Smooth muscle cell (in vitro differentiated cells): ENCODE data around the gene RNF31. TPM values are rescaled to one million over a fixed set of nuclear protein-coding genes. Genes with fewer than 3 reads are reported as not detected.

ENCODE experiments used
- DNase-seq: peaks from one replicate; lab custom pipeline; 2025; ENCODE audit not compliant: unreplicated experiment; lab: John Stamatoyannopoulos, UW
- H2AFZ ChIP-seq: fragments of 200-600 bp; sonication (generic); 2 replicates; pipeline ENCODE4 v1.6.0; 2016; ENCODE audit warnings: antibody characterized with exemption, low read depth, mild to moderate bottlenecking
- H3F3A ChIP-seq: fragments of 200-600 bp; sonication (generic); 2 replicates; pipeline ENCODE4 v1.6.0; 2017; ENCODE audit warnings: antibody characterized with exemption, low read depth
- H3K27ac ChIP-seq: fragments of 200-600 bp; sonication (generic); 2 replicates; pipeline ENCODE4 v1.5.1; 2016; ENCODE audit warnings: low read depth, mild to moderate bottlenecking
- H3K27me3 ChIP-seq: fragments of 200-600 bp; sonication (generic); 2 replicates; pipeline ENCODE4 v1.6.1; 2016; ENCODE audit warnings: low read depth, mild to moderate bottlenecking
- H3K36me3 ChIP-seq: fragments of 200-600 bp; sonication (generic); 2 replicates; pipeline ENCODE4 v1.5.1; 2016; ENCODE audit warnings: low read depth
- H3K4me1 ChIP-seq: fragments of 200-600 bp; sonication (generic); 2 replicates; pipeline ENCODE4 v1.5.1; 2016; ENCODE audit warnings: low read depth
- H3K4me2 ChIP-seq: fragments of 200-600 bp; sonication (generic); 2 replicates; pipeline ENCODE4 v1.6.0; 2016; ENCODE audit warnings: mild to moderate bottlenecking
- H3K4me3 ChIP-seq: fragments of 200-600 bp; sonication (generic); 2 replicates; pipeline ENCODE4 v1.5.1; 2016; ENCODE audit warnings: mild to moderate bottlenecking
- H3K79me2 ChIP-seq: fragments of 200-600 bp; sonication (generic); 2 replicates; pipeline ENCODE4 v1.6.0; 2016; ENCODE audit warnings: low read depth, mild to moderate bottlenecking
- H3K9ac ChIP-seq: fragments of 200-600 bp; sonication (generic); 2 replicates; pipeline ENCODE4 v1.6.0; 2016; ENCODE audit warnings: low read depth
- H3K9me3 ChIP-seq: fragments of 200-600 bp; sonication (generic); replicated peaks from 2 replicates; pipeline ENCODE4 v1.5.1; 2016; ENCODE audit warnings: low read depth
- H4K20me1 ChIP-seq: fragments of 200-600 bp; sonication (generic); 2 replicates; pipeline ENCODE4 v1.6.0; 2016; ENCODE audit warnings: low read depth
- WGBS: methylation state at CpG from one replicate; pipeline ENCODE4 v1.1.7; 2016; ENCODE audit warnings: low lambda C conversion rate; 5-methylcytosine and 5-hydroxymethylcytosine counted together
- polyA plus RNA-seq: library from polyadenylated mRNA; unstranded; fragments of >200 nt; fragmentation: Nextera tagmentation; extraction: Ambion mirVana; gene quantifications from 2 replicates; pipeline ENCODE4 v1.2.1, GENCODE V29; 2016
- total RNA-seq: library from RNA; depleted of rRNA; stranded (reverse); fragments of >200 nt; gene quantifications from 2 replicates; pipeline ENCODE4 v1.2.3, GENCODE V29; 2014
- TF ChIP-seq, protein P1 (sequence below): fragments of 200-600 bp; sonication (generic); IDR thresholded peaks from 2 replicates; pipeline ENCODE4 v1.5.1; 2017; ENCODE audit warnings: borderline replicate concordance, mild to moderate bottlenecking, antibody characterized with exemption; ENCODE audit not compliant: insufficient read depth, poor library complexity, severe bottlenecking

RNF31 gene
- total and polyA plus RNA-seq, 2 experiments from 2014 or later: 25.4 to 74.8 TPM

DNA sequence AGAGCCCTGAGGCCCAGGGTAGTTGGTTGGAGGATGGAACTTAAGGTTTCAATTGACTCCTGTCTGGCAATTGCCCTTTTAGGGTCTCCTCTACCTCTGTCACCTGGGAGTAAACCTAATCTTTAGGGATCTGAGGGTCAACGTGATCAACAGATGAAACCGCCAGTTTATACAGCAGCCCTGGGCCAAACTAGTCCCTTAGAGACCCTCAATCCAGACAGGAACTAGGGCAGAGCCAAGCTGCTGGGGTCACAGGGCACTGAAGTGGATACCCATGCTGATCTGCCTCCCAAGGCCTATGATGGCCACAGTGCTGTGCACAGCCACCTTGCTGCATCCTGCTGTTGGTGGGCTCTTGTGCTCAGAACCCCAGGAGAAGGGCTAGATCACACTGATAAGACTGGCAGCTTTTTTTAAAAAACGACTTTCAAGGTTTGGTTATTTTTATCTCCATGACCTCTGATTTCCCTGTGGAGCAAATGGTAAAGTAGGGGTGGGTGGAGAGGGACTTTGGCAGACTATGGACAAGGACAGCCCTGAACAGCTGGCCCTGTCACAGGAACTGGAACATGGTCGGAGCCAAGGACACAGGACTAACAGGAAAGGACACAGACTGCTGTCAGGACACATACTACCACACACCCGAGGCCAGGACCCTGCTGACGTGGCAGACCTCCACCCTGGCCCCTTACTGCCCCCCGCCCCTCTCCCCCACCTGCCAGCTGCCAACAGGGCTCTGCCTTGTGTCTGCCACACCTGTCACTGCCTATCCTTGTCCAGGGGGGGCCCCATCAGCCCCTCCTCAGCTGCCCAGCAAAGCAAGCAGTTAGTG is 16.4 kb upstream of the RNF31 start:
- Histone ChIP-seq H3K4me3 (no peak overlapping the region), H3F3A (no peaks in the 10 kb centered on the region), H3K79me2 (no peaks in the 10 kb centered on the region), H4K20me1 (no peaks in the 10 kb centered on the region), H3K4me2 (no peak overlapping the region), H3K36me3 (no peaks in the 10 kb centered on the region), H2AFZ (no peak overlapping the region), H3K27ac (no peak overlapping the region), H3K4me1 (peaks cover 4% of the 10 kb centered on the region), H3K9me3 (no peaks in the 10 kb centered on the region), H3K9ac (no peak overlapping the region), H3K27me3 (no peaks in the 10 kb centered on the region)
- TF ChIP-seq, protein P1, sequence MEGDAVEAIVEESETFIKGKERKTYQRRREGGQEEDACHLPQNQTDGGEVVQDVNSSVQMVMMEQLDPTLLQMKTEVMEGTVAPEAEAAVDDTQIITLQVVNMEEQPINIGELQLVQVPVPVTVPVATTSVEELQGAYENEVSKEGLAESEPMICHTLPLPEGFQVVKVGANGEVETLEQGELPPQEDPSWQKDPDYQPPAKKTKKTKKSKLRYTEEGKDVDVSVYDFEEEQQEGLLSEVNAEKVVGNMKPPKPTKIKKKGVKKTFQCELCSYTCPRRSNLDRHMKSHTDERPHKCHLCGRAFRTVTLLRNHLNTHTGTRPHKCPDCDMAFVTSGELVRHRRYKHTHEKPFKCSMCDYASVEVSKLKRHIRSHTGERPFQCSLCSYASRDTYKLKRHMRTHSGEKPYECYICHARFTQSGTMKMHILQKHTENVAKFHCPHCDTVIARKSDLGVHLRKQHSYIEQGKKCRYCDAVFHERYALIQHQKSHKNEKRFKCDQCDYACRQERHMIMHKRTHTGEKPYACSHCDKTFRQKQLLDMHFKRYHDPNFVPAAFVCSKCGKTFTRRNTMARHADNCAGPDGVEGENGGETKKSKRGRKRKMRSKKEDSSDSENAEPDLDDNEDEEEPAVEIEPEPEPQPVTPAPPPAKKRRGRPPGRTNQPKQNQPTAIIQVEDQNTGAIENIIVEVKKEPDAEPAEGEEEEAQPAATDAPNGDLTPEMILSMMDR: no peak
- DNase-seq: no peak
- WGBS: 77% methylated on average over 5 of the region's 7 CpGs

DNA sequence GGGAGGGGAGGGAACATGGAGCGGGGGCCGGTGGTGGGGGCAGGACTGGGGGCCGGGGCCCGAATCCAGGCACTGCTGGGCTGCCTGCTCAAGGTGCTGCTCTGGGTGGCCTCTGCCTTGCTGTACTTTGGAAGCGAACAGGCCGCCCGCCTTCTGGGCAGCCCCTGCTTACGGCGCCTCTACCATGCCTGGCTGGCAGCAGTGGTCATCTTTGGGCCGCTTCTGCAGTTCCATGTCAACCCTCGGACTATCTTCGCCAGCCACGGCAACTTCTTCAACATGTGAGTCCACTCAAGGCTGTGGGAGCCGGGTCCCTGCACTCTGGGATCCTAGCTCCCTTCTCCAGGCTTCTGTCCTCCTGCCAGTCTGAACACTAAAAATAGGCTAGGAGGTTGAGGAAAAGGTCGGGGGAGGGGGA is 15.7 kb upstream of the RNF31 start:
- H3K27ac ChIP-seq: no peak overlapping the region
- no peak overlapping the region for H3K9ac ChIP-seq
- TF ChIP-seq, protein P1: no peak
- H3F3A ChIP-seq: no peaks in the 10 kb centered on the region
- no peaks in the 10 kb centered on the region for H3K27me3 ChIP-seq
- H3K4me2 ChIP-seq: no peak overlapping the region
- H3K36me3 ChIP-seq: no peaks in the 10 kb centered on the region
- H4K20me1 ChIP-seq: no peaks in the 10 kb centered on the region
- H3K4me1 ChIP-seq: peaks cover 5% of the 10 kb centered on the region
- no peak overlapping the region for H2AFZ ChIP-seq
- H3K79me2 ChIP-seq: no peaks in the 10 kb centered on the region
- DNase-seq: no peak
- no peak overlapping the region for H3K4me3 ChIP-seq
- WGBS: 84% methylated on average over 7 of the region's 15 CpGs
- no peaks in the 10 kb centered on the region for H3K9me3 ChIP-seq

DNA sequence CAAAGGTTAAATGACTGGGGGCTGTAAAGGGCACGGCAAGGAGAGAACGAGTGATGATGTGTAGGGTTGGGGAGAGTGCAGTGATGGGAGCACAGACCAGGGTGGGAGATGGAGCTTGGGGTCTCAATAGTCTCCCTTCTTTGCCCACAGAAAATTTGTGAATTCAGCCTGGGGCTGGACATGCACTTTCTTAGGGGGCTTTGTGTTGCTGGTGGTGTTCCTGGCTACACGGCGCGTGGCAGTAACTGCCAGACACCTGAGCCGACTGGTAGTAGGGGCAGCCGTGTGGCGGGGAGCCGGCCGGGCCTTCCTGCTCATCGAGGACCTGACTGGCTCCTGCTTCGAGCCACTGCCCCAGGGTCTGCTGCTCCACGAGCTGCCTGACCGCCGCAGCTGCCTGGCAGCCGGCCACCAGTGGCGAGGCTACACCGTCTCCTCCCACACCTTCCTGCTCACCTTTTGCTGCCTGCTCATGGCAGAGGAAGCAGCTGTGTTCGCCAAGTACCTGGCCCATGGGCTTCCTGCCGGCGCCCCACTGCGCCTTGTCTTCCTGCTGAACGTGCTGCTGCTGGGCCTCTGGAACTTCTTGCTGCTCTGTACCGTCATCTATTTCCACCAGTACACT is 15.1 kb upstream of the RNF31 start:
- 88% methylated on average over 23 of the region's 24 CpGs for WGBS
- peaks cover 10% of the 10 kb centered on the region for H3K4me1 ChIP-seq
- H3F3A ChIP-seq: no peaks in the 10 kb centered on the region
- H3K4me3 ChIP-seq: no peak overlapping the region
- no peak overlapping the region for H2AFZ ChIP-seq
- no peaks in the 10 kb centered on the region for H3K27me3 ChIP-seq
- no peak overlapping the region for H3K9ac ChIP-seq
- H3K4me2 ChIP-seq: no peak overlapping the region
- H3K9me3 ChIP-seq: no peaks in the 10 kb centered on the region
- TF ChIP-seq, protein P1: no peak
- no peaks in the 10 kb centered on the region for H4K20me1 ChIP-seq
- no peak for DNase-seq
- H3K36me3 ChIP-seq: no peaks in the 10 kb centered on the region
- H3K27ac ChIP-seq: no peak overlapping the region
- no peaks in the 10 kb centered on the region for H3K79me2 ChIP-seq
